Upper lobe of right lung (tissue), 1 donor: ENCODE results near the gene ATG7. TPM values are rescaled to one million over a fixed set of nuclear protein-coding genes. Genes with fewer than 3 reads are reported as not detected.
"Not testable (repeated sequence)": the region's sequence is repeated elsewhere in the genome, so short reads cannot be mapped to it uniquely, and the experiment has no call there.

Experiments used
- ATAC-seq: fragments of 200-7000 bp; cut with Tn5 transposase; one replicate; pipeline ENCODE4 v1.9.1; 2020; ENCODE audit warnings: mild to moderate bottlenecking, moderate library complexity
- DNase-seq: peaks from one replicate; pipeline ENCODE4 v3.0.0-alpha.2; 2020
- H3K27ac ChIP-seq: fragments of 200-600 bp; one replicate; pipeline ENCODE4 v1.8.0; 2022
- H3K27me3 ChIP-seq: fragments of 200-600 bp; one replicate; pipeline ENCODE4 v1.8.0; 2022; ENCODE audit warnings: mild to moderate bottlenecking
- H3K36me3 ChIP-seq: fragments of 200-600 bp; one replicate; pipeline ENCODE4 v1.8.0; 2022
- H3K4me1 ChIP-seq: fragments of 200-600 bp; one replicate; pipeline ENCODE4 v1.8.0; 2022
- H3K4me3 ChIP-seq: fragments of 200-600 bp; one replicate; pipeline ENCODE4 v1.8.0; 2022; ENCODE audit warnings: mild to moderate bottlenecking
- H3K9me3 ChIP-seq: fragments of 200-600 bp; one replicate; pipeline ENCODE4 v1.8.0; 2022
- CTCF ChIP-seq: fragments of 200-600 bp; IDR thresholded peaks from one replicate; pipeline ENCODE4 v1.8.0; 2022; ENCODE audit warnings: antibody characterized with exemption
- intact Hi-C: fragments of 100-400 bp; cut with DNase I; formaldehyde crosslinking; loops from one replicate; pipeline ENCODE4 v1.11.0; 2022
- total RNA-seq: library from RNA; stranded (reverse); fragmentation: NEBNext Ultra II Directional; extraction: Animal tissue kit (Norgen Biotek cat#: 25700); gene quantifications from one replicate; pipeline ENCODE4 v1.2.1, GENCODE V29; 2021
- donor health status: DM: no; HTN: yes; CAD: no; lungs with severe emphysema.

ATG7 gene
- total RNA-seq, 1 donor from 2014 or later, result 49.9 TPM

- peak; percentile 71 for TF ChIP-seq CTCF
- no peaks in the 10 kb centered on the region for H3K9me3 ChIP-seq
- no peaks in the 10 kb centered on the region for H3K27me3 ChIP-seq
- H3K4me1 ChIP-seq, result no peaks in the 10 kb centered on the region
- intact Hi-C loops, result loop anchor here (10.0 kb wide), 3 partner anchors 100 to 390 kb away; partner anchors contain the start of gene HRH1
- DNase-seq (no peak), ATAC-seq (peak; percentile 81)
- peaks cover 19% of the 10 kb centered on the region for H3K36me3 ChIP-seq
- no peak overlapping the region for H3K4me3 ChIP-seq
- no peak overlapping the region for H3K27ac ChIP-seq
These were observed 62.9 kb downstream of the ATG7 start for GRCh38 chr3:11335056-11335608.

GRCh38 chr3:11339541-11339940, 67.3 kb downstream of the ATG7 start:
- Histone ChIP-seq H3K4me1 (no peaks in the 10 kb centered on the region), H3K36me3 (peaks cover 34% of the 10 kb centered on the region)
- intact Hi-C loops, result loop anchor here (10.0 kb wide), 3 partner anchors 105 to 395 kb away; partner anchors contain the start of gene HRH1

GRCh38 chr3:11346416-11346815, 74.2 kb downstream of the ATG7 start:
- no peaks in the 10 kb centered on the region for H3K9me3 ChIP-seq
- DNase-seq (no peak), ATAC-seq (peak; percentile 50)
- H3K36me3 ChIP-seq, result peaks cover 57% of the 10 kb centered on the region
- intact Hi-C loops, result no loop called here
- no peaks in the 10 kb centered on the region for H3K27me3 ChIP-seq
- H3K4me3 ChIP-seq, result no peak overlapping the region
- TF ChIP-seq CTCF, result no peak
- no peaks in the 10 kb centered on the region for H3K4me1 ChIP-seq
- no peak overlapping the region for H3K27ac ChIP-seq

More at GRCh38 chr3:11339541-11339940, 67.3 kb downstream of the ATG7 start:
- no peaks in the 10 kb centered on the region for H3K27me3 ChIP-seq
- ATAC-seq, result no peak
- no peak for DNase-seq
- no peak for TF ChIP-seq CTCF
- no peak overlapping the region for H3K4me3 ChIP-seq
- no peak overlapping the region for H3K27ac ChIP-seq
- no peaks in the 10 kb centered on the region for H3K9me3 ChIP-seq

GRCh38 chr3:11348877-11349276, 76.7 kb downstream of the ATG7 start:
- H3K9me3 ChIP-seq, DNase-seq, H3K4me3 ChIP-seq, H3K27me3 ChIP-seq, H3K4me1 ChIP-seq, H3K27ac ChIP-seq, intact Hi-C loops, ATAC-seq: not testable (repeated sequence)
- peaks cover 34% of the 10 kb centered on the region for H3K36me3 ChIP-seq

- H3K27me3 ChIP-seq, result no peaks in the 10 kb centered on the region
- H3K4me1 ChIP-seq, result no peaks in the 10 kb centered on the region
- peaks cover 31% of the 10 kb centered on the region for H3K36me3 ChIP-seq
- ATAC-seq (no peak), DNase-seq (no peak)
- TF ChIP-seq CTCF, result no peak
- H3K4me3 ChIP-seq, result no peak overlapping the region
- intact Hi-C loops, result no loop called here
- H3K9me3 ChIP-seq, result no peaks in the 10 kb centered on the region
- no peak overlapping the region for H3K27ac ChIP-seq
These were observed 77.2 kb downstream of the ATG7 start for GRCh38 chr3:11349446-11349845.

GRCh38 chr3:11350374-11350773, 78.2 kb downstream of the ATG7 start:
- no peak overlapping the region for H3K27ac ChIP-seq
- H3K4me1 ChIP-seq, result no peaks in the 10 kb centered on the region
- intact Hi-C loops, result no loop called here
- DNase-seq, result no peak
- no peak for TF ChIP-seq CTCF
- ATAC-seq, result peak; percentile 84
- no peak overlapping the region for H3K4me3 ChIP-seq
- peaks cover 25% of the 10 kb centered on the region for H3K36me3 ChIP-seq
- H3K27me3 ChIP-seq, result no peaks in the 10 kb centered on the region
- no peaks in the 10 kb centered on the region for H3K9me3 ChIP-seq
